ENCODE measurements around the gene ZNF627.
"Not testable (repeated sequence)": the region's sequence is repeated elsewhere in the genome, so short reads cannot be mapped to it uniquely, and the experiment has no call there.

ZNF627 gene

DNA sequence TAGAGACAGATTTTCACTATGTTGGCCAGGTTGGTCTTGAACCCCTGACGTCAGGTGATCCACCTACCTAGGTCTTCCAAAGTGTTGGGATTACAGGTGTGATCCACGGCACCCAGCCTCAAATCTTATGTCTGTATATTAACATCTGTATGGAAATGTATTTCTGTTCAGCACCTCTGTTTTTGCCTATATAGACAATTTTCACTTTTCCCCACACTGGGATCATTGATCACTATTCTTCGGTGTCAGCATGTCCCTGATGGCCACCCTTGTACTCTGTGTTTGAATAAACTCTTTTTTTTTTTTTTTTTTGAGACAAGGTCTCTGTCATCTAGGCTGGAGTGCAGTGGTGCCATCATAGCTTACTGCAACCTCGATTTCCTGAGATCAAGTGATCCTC is 3.2 kb upstream of the ZNF627 start:
- H3K4me3 ChIP-seq (ENCODE audit: control insufficient read depth, low read depth, low read length): no peak overlapping the region
- no peak for DNase-seq (ENCODE audit: low read depth)
- TF ChIP-seq, protein P1, sequence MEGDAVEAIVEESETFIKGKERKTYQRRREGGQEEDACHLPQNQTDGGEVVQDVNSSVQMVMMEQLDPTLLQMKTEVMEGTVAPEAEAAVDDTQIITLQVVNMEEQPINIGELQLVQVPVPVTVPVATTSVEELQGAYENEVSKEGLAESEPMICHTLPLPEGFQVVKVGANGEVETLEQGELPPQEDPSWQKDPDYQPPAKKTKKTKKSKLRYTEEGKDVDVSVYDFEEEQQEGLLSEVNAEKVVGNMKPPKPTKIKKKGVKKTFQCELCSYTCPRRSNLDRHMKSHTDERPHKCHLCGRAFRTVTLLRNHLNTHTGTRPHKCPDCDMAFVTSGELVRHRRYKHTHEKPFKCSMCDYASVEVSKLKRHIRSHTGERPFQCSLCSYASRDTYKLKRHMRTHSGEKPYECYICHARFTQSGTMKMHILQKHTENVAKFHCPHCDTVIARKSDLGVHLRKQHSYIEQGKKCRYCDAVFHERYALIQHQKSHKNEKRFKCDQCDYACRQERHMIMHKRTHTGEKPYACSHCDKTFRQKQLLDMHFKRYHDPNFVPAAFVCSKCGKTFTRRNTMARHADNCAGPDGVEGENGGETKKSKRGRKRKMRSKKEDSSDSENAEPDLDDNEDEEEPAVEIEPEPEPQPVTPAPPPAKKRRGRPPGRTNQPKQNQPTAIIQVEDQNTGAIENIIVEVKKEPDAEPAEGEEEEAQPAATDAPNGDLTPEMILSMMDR (conservative IDR thresholded peaks at IDR 0.05; ENCODE audit: control insufficient read depth, insufficient read depth, low read depth, low read length): no peak

DNA sequence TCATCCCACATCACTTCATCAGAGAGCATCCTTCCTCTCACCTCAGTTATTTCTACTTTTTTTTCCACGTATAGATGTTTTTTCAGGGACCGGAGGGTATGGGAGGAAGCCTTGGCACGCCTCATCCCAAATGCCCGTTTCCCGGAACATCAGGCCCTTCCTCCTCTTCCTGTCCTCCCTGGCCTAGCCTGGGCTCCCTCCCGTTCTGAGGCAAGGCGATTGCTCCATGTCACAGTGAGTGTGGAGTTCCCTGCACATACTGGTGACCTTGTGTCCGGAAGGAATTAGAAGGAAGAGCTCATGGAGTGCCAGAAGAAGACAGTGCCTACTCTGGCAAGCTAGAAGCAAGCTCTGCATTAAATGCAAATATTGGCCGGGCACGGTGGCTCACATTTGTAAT is 1.1 kb upstream of the ZNF627 start:
- no peak overlapping the region for H3K4me3 ChIP-seq (ENCODE audit: control insufficient read depth, low read depth, low read length)
- TF ChIP-seq, protein P1 (conservative IDR thresholded peaks at IDR 0.05; ENCODE audit: control insufficient read depth, insufficient read depth, low read depth, low read length): no peak
- no peak for DNase-seq (ENCODE audit: low read depth)

DNA sequence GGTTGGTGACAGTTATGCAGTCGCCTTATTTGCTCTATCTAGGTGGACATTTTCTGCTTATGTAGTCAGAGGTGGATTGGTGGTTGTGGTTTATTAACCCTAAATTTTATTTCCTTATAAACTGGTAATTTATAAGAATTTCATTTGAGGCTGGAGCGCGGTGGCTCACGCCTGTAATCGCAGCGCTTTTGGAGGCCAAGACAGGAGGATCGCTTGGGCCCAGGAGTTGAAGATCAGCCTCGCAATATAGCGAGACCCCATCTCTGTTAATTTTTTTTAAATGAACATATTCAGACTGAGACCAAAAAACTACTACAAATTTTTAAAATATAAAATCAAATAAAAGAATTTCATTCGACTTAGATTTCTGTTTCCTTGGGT is 810 bp downstream of the ZNF627 start:
- DNase-seq (ENCODE audit: low read depth): no peak
- TF ChIP-seq, protein P1 (conservative IDR thresholded peaks at IDR 0.05; ENCODE audit: control insufficient read depth, insufficient read depth, low read depth, low read length): no peak
- peak overlapping the region; percentile 88 for H3K4me3 ChIP-seq (ENCODE audit: control insufficient read depth, low read depth, low read length)

DNA sequence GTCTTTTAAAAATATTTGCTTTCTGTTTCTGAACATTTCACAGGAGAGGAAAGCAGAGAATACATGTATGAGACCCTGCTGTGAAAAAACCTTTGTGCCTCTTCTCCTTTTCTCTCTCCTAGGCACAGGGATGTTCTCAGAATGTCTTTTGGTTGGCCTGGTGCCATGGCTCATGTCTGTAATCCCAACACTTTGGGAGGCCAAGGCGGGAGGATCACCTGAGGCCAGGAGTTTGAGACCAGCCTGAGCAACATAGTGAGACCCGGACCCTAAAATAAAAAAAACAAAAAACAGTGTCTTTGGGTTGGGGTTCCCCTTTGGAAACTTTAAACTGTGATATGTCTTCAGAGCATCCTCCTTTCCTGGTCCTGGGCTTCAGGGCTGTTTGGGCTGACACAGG is 1.5 kb downstream of the ZNF627 start:
- TF ChIP-seq, protein P1 (conservative IDR thresholded peaks at IDR 0.05; ENCODE audit: control insufficient read depth, insufficient read depth, low read depth, low read length): no peak
- DNase-seq (ENCODE audit: low read depth): no peak
- no peak overlapping the region for H3K4me3 ChIP-seq (ENCODE audit: control insufficient read depth, low read depth, low read length)

DNA sequence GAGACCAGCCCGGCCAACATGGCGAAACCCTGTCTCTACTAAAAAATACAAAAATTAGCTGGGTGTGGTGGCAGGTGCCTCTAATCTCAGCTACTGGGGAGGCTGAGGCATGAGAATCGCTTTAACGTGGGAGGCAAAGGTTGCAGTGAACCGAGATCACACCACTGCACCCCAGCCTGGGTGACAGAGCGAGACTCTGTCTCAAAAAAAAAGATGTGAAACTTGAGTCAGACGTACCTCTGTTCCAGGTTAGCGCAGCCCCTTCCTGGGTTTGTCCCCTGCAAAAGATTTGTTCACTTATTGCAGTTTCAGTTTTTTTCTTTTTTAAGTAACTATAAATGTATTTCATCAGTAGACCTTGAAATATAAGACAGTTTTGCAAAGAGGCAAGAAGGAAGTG is 2.4 kb downstream of the ZNF627 start:
- DNase-seq (ENCODE audit: low read depth); H3K4me3 ChIP-seq (ENCODE audit: control insufficient read depth, low read depth, low read length): not testable (repeated sequence)

DNA sequence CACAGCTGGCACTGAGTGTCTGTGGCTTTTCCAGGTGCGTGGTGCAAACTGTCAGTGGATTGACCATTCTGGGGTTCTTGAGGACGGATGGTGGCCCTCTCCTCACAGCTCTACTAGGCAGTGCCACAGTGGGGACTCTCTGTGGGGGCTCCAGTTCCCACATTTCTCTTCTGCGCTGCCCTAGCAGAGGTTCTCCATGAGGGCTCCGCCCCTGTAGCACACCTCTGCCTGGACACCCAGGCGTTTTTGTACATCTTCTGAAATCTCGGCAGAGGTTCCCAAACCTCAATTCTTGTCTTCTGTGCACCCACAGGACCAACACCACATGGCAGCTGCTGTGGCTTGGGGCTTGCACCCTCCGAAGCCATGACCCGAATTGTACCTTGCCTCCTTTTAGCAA is 9.2 kb downstream of the ZNF627 start:
- DNase-seq (ENCODE audit: low read depth): no peak
- H3K4me3 ChIP-seq (ENCODE audit: control insufficient read depth, low read depth, low read length): no peak overlapping the region
- TF ChIP-seq, protein P1 (conservative IDR thresholded peaks at IDR 0.05; ENCODE audit: control insufficient read depth, insufficient read depth, low read depth, low read length): no peak

DNA sequence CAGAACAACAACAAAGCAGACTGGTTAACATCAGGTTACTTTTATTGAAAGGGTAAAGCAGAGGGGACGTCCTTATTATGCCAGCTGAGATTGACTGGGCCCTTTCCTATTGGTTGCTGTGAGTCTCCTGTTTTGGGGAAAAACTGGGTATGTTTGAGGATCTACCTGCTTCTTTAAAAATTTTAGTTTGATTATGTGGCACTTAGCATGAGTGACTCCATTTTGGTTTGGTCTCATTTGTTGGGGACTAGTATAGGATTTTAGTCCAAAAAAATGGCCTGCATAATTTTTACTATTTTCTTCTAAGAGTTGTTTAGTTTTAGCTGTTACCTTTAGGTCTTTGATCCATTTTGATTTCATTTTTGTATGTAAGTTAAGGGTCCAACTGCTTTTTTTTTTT is 14.4 kb downstream of the ZNF627 start:
- no peak overlapping the region for H3K4me3 ChIP-seq (ENCODE audit: control insufficient read depth, low read depth, low read length)
- TF ChIP-seq, protein P1 (conservative IDR thresholded peaks at IDR 0.05; ENCODE audit: control insufficient read depth, insufficient read depth, low read depth, low read length): no peak
- DNase-seq (ENCODE audit: low read depth): no peak
